ENCODE measurements around the gene TSC22D3.

GRCh38 chrX:107701493-107702121 lies 74.0 kb downstream of the TSC22D3 start:
- TF ChIP-seq CTCF (IDR thresholded peaks at IDR 0.05; ENCODE audit: poor library complexity) (no peak), EZH2 (IDR thresholded peaks at IDR 0.05; ENCODE audit: borderline replicate concordance) (no peak)

Data from hepatocyte (in vitro differentiated cells).